ENCODE measurements around the gene FAM168B. TPM values are rescaled to one million over a fixed set of nuclear protein-coding genes. Genes with fewer than 3 reads are reported as not detected.

Gene FAM168B
- total RNA-seq, 4 donors from 2014 or later: 54.5 to 95.8 (median 81.5) TPM

DNA sequence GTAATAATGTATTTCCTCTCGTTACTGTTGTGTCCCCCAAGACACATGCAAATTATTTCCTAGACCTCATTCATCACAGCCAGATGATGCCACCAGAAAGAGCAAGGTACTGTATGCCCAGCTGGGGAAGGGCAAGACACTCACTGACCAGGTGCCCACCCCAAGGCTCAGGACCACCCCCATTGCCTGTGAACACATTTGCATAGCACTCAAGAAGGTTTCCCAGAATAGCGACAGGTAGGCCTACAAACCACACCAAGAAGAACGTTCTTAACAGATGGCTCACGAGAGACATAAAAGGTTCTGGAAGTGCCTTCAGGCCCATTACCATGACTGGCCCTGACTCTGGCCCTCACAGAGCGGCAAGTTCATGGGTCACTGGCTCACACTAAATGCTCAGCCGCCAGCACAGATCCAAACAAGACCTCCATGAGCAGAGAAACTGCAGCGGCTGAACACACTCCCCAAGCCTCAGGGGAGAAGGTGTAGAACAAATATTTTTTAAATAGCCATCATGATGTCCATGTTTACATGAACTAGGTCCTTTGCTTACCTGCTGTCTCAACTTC lies 44.0 kb downstream of the FAM168B start:
- Histone ChIP-seq H3K9me3 (no peaks in the 10 kb centered on the region), H3K36me3 (peaks cover 0 to 73% (median 0%) of the 10 kb centered on the region in 3 donors), H3K4me1 (no peaks in the 10 kb centered on the region), H3K27me3 (no peaks in the 10 kb centered on the region), H3K4me3 (no peak overlapping the region), H3K27ac (no peak overlapping the region)
- peak in 1 of 3 donors; percentile 40 for DNase-seq
- TF ChIP-seq POLR2A (IDR thresholded peaks at IDR 0.05): no peak
- TF ChIP-seq, protein P1, sequence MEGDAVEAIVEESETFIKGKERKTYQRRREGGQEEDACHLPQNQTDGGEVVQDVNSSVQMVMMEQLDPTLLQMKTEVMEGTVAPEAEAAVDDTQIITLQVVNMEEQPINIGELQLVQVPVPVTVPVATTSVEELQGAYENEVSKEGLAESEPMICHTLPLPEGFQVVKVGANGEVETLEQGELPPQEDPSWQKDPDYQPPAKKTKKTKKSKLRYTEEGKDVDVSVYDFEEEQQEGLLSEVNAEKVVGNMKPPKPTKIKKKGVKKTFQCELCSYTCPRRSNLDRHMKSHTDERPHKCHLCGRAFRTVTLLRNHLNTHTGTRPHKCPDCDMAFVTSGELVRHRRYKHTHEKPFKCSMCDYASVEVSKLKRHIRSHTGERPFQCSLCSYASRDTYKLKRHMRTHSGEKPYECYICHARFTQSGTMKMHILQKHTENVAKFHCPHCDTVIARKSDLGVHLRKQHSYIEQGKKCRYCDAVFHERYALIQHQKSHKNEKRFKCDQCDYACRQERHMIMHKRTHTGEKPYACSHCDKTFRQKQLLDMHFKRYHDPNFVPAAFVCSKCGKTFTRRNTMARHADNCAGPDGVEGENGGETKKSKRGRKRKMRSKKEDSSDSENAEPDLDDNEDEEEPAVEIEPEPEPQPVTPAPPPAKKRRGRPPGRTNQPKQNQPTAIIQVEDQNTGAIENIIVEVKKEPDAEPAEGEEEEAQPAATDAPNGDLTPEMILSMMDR (IDR thresholded peaks at IDR 0.05): no peak

DNA sequence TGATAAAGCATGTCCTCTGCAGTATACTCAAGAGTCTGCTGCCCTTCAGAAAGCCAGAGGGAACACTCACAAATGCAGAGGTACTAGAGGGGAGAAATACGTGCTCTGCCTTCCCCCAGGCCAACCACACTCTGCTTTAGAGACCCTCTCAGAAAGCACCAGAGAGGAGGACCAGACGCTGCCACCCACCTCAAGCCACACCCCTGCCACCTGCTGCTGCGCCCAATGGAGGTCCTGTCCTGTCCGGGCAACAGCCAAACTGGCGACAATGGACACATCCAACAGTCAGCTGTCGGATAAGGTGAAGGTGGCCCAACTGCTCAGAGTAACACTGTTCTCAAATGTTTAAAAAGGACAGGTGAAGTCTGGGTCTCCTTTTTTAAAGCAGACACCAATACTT lies 44.6 kb downstream of the FAM168B start:
- Histone ChIP-seq H3K36me3 (peaks cover 0 to 67% (median 0%) of the 10 kb centered on the region in 3 donors), H3K4me1 (no peaks in the 10 kb centered on the region)
- TF ChIP-seq, protein P1 (IDR thresholded peaks at IDR 0.05): no peak
- no peak for TF ChIP-seq POLR2A (IDR thresholded peaks at IDR 0.05)

DNA sequence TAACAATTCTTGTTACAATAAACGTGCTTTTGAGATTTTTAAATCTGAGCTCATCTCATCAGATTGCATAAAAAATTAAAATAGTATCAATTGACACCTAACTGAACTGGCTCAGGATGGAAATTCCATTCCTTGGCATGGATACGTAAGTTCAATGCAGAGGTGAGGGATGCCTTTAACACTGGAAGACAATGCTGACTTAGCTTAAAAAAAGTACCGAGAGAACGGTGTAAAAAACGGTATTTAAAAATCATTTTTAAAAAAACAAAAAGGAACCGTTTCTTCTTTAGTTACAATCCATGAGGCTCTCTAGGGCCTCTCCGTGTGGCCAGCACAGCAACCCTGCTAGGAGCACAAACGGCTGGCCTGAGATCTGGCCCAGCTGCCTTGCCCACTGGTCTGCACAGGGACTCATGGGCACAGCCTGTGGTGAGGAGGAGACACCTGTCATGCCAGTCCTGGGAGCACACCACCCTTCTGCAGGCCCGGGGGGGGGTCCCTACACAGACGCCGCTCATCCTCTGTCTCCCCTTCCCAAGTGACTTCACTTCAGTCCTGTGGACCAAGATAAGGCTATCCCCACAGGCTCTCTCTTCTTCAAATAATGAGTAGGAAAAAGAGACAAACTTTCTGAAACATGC lies 45.2 kb downstream of the FAM168B start:
- H3K4me1 ChIP-seq: no peaks in the 10 kb centered on the region
- no peak overlapping the region for H3K27ac ChIP-seq
- TF ChIP-seq POLR2A (IDR thresholded peaks at IDR 0.05): no peak
- TF ChIP-seq, protein P1 (IDR thresholded peaks at IDR 0.05): no peak
- H3K9me3 ChIP-seq: no peaks in the 10 kb centered on the region
- peaks cover 0 to 62% (median 0%) of the 10 kb centered on the region in 3 donors for H3K36me3 ChIP-seq
- no peak overlapping the region for H3K4me3 ChIP-seq
- no peaks in the 10 kb centered on the region for H3K27me3 ChIP-seq
- DNase-seq: peak in 1 of 3 donors; percentile 0

More for the DNA sequence above, 44.6 kb downstream of the FAM168B start:
- Histone ChIP-seq H3K27ac (no peak overlapping the region), H3K9me3 (no peaks in the 10 kb centered on the region), H3K27me3 (no peaks in the 10 kb centered on the region), H3K4me3 (no peak overlapping the region)
- peak in 1 of 3 donors; percentile 34 for DNase-seq

DNA sequence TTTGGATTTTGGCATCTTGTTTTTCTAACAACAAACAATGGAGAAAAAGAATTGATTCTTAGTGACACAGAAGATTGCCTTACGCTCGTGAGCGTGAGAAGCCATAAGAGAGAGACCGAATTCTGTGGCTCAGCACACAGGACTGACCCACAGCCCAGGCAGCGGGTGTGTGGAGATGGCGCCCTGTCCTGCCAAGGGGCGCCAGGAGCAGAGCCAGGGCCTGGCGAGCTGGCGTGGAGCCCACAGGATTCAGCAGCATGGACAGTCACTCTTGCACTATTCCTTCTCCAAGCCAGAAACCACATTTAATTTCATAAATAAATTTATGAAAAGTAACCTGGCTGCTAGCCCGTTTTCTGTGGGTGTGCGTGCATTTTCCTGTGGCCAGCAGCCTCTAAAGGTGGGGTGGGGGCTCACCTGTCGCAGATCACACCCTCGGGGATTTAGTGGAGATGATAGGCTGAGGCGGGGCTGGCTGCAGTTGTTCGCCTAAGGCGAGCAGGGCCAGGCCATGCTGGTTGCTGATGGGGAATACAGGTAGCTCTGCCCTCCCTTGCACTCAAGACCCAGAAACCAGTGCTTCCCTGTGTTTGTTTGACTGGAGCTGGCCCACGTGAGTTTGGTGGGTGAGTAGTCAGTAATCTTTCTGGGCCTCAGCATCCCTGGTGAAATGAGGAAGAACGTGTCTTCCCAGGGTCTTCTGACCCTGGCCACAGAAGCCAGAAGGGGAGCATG lies 46.2 kb downstream of the FAM168B start:
- no peak for DNase-seq
- no peaks in the 10 kb centered on the region for H3K27me3 ChIP-seq
- no peak for TF ChIP-seq POLR2A (IDR thresholded peaks at IDR 0.05)
- H3K27ac ChIP-seq: no peak overlapping the region
- no peak overlapping the region for H3K4me3 ChIP-seq
- peaks cover 0 to 52% (median 0%) of the 10 kb centered on the region in 3 donors for H3K36me3 ChIP-seq
- no peaks in the 10 kb centered on the region for H3K9me3 ChIP-seq
- no peaks in the 10 kb centered on the region for H3K4me1 ChIP-seq

DNA sequence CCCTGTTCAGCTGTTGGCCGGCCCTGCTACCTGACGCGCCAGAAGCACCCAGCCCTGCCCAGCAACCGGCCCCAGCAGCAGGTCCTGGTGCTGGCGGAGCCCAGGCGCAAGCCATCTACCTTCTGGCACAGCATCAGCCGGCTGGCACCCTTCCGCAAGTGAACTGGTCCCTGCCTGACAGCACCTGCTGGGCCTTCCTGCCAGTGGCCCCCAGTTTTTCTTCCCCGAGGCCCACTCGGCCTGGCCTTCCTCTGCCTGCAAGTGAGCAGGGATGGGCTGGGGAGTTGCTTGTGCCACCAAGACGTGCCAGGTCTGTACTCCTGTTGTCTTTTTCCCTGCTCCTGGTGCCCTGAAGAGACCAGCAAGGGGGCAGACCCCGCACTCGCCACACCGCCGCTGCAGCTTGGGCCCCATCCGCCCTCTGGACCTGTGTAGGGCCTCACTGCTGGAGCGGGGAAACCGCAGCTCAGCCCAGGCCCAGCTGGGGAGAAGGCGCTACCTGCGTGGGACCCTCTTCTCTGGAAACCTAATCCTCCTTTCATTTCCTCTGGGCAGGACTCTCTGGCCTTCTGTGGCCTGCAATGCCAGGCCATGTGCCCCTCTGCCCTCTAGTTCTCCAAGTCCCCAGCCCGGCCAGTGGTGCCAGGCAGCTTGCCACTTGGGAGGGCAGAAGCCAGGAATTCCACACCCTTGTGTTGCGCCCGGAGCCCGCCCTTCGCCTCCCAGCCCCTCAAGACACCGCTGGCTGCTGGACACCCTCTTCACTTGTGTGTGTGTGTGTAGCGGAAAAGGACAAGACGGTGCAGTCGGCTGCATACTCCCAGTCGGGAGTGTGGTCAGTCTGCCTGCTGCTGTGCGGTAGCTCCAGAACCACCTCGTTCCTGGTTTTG lies 47.0 kb downstream of the FAM168B start:
- H3K36me3 ChIP-seq: peaks cover 0 to 44% (median 0%) of the 10 kb centered on the region in 3 donors
- H3K27ac ChIP-seq: no peak overlapping the region
- H3K27me3 ChIP-seq: no peaks in the 10 kb centered on the region
- no peaks in the 10 kb centered on the region for H3K9me3 ChIP-seq
- TF ChIP-seq, protein P1 (IDR thresholded peaks at IDR 0.05): no peak
- no peak for TF ChIP-seq POLR2A (IDR thresholded peaks at IDR 0.05)
- peaks cover 0 to under 1% (median 0%) of the 10 kb centered on the region in 4 donors for H3K4me1 ChIP-seq
- no peak overlapping the region for H3K4me3 ChIP-seq
- DNase-seq: no peak
